Uterus (tissue), 2 donors: ENCODE data around the gene SHANK2.

Source experiments
- POLR2A ChIP-seq, 2 donors: fragments of 450-650 bp; IDR thresholded peaks; one replicate each; pipeline ENCODE4 v1.6.1; 2016; ENCODE audit warnings: antibody characterized with exemption in 2 of 2, mild to moderate bottlenecking in 1 of 2, moderate library complexity in 1 of 2
- TF ChIP-seq, protein P1 (sequence below), 4 experiments: fragments of 200-600 bp in 2 of 4; fragments of 450-650 bp in 2 of 4; sonication (generic) in 2 of 4; IDR thresholded peaks; one replicate each; pipeline ENCODE4 v1.5.1; 2016 to 2019; ENCODE audit warnings: antibody characterized with exemption in 4 of 4, mild to moderate bottlenecking in 2 of 4, moderate library complexity in 1 of 4

DNA sequence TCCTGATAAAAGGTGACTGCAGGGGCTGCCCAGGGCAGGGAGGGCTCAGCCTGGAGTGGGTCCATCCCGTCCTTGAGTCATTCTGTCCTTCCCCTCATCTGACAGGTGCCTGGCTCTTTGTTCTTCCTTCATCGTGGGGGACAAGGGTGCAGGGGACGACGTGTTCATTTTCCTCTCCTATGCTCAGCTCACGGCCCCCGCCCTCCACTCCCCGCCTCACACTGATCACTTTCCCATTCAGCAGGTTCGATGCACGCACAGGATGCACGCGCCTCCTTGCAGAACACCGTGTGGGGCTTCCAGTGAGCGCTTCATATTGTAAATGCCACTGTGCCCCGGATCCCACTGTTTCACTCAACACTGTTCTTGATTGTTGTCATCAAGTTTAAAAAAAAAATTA, 32.7 kb upstream of the SHANK2 start:
- TF ChIP-seq, protein P1, sequence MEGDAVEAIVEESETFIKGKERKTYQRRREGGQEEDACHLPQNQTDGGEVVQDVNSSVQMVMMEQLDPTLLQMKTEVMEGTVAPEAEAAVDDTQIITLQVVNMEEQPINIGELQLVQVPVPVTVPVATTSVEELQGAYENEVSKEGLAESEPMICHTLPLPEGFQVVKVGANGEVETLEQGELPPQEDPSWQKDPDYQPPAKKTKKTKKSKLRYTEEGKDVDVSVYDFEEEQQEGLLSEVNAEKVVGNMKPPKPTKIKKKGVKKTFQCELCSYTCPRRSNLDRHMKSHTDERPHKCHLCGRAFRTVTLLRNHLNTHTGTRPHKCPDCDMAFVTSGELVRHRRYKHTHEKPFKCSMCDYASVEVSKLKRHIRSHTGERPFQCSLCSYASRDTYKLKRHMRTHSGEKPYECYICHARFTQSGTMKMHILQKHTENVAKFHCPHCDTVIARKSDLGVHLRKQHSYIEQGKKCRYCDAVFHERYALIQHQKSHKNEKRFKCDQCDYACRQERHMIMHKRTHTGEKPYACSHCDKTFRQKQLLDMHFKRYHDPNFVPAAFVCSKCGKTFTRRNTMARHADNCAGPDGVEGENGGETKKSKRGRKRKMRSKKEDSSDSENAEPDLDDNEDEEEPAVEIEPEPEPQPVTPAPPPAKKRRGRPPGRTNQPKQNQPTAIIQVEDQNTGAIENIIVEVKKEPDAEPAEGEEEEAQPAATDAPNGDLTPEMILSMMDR (IDR thresholded peaks at IDR 0.05): no peak
- no peak for TF ChIP-seq POLR2A (IDR thresholded peaks at IDR 0.05)
